C4-2B (cell line): ENCODE results near the gene IFT80.

Experiments
- CTCF ChIP-seq: fragments of 450-650 bp; conservative IDR thresholded peaks from 2 replicates; pipeline ENCODE4 v1.5.1; 2017; ENCODE audit warnings: mild to moderate bottlenecking
- ZFX ChIP-seq: fragments of 450-650 bp; IDR thresholded peaks from 2 replicates; pipeline ENCODE4 v1.6.1; 2017

GRCh38 chr3:160403028-160403545 lies 4.1 kb upstream of the IFT80 start:
- no peak for TF ChIP-seq CTCF
- TF ChIP-seq ZFX = no peak
